GM12878 (cell line): ENCODE data around the gene ZFAND2B. TPM values are rescaled to one million over a fixed set of nuclear protein-coding genes. Genes with fewer than 3 reads are reported as not detected.

ENCODE experiments used
- ATAC-seq: fragments of 200-7000 bp; cut with Tn5 transposase; 3 replicates; pipeline ENCODE4 v1.9.1; 2020; ENCODE audit warnings: mild to moderate bottlenecking, moderate library complexity
- BruUV-seq: library from RNA; stranded (reverse); fragments of 400-500 nt; replicated peaks from 2 replicates; lab custom pipeline; 2021; lab: Mats Ljungman, UMichigan
- CTCF ChIA-PET: fragments of 300-600 bp; sonication (Branson Sonifier 250); formaldehyde crosslinking; extraction: SDS; loops from one replicate; lab custom pipeline; 2021; ENCODE audit warnings: inconsistent platforms; lab: Yijun Ruan, JAX
- POLR2A ChIA-PET: fragments of 350-600 bp; formaldehyde crosslinking; extraction: SDS; loops from one replicate; lab custom pipeline; 2021; ENCODE audit warnings: inconsistent platforms; lab: Charles Lee
- RAD21 ChIA-PET: fragments of 300-600 bp; sonication (Branson Sonifier 250); formaldehyde crosslinking; loops from one replicate; lab custom pipeline; 2023; ENCODE audit warnings: antibody characterized with exemption; ENCODE audit not compliant: unreplicated experiment; lab: Charles Lee
- SMC1A ChIA-PET: fragments of 300-600 bp; sonication (Branson Sonifier 250); formaldehyde crosslinking; loops from one replicate; lab custom pipeline; 2023; ENCODE audit not compliant: unreplicated experiment, uncharacterized antibody; lab: Charles Lee
- DNase-seq: peaks from one replicate; pipeline ENCODE4 v3.0.0-alpha.2; 2011; ENCODE audit warnings: low read depth, low spot score
- FAIRE-seq: peaks from 3 replicates; lab custom pipeline; 2011; peaks lifted over from hg19 to GRCh38; lab: Jason Lieb, UNC
- H2AFZ ChIP-seq: 2 replicates; pipeline ENCODE4 v1.6.0; 2011; ENCODE audit warnings: low read depth, low read length, control low read depth; ENCODE audit not compliant: control insufficient read depth
- H3K27ac ChIP-seq: 2 replicates; pipeline ENCODE4 v1.5.1; 2011; ENCODE audit warnings: control low read depth; ENCODE audit not compliant: control insufficient read depth, insufficient read depth
- H3K27me3 ChIP-seq, 2 experiments: replicated peaks in 1 of 2; 2 replicates each; pipeline versions ENCODE4 v1.6.0 to v1.6.1; 2011; ENCODE audit warnings: low read length in 1 of 2; ENCODE audit not compliant: control insufficient read depth in 2 of 2, insufficient read depth in 2 of 2
- H3K36me3 ChIP-seq, 2 experiments: 2 replicates each; pipeline ENCODE4 v1.5.1; 2011; ENCODE audit warnings: low read length in 1 of 2; ENCODE audit not compliant: control insufficient read depth in 2 of 2, insufficient read depth in 2 of 2
- H3K4me1 ChIP-seq: 2 replicates; pipeline ENCODE4 v1.6.1; 2011; ENCODE audit warnings: mild to moderate bottlenecking, low read length, moderate library complexity, mixed read lengths; ENCODE audit not compliant: control insufficient read depth, insufficient read depth
- H3K4me2 ChIP-seq: 2 replicates; pipeline ENCODE4 v1.6.0; 2011; ENCODE audit warnings: control low read depth; ENCODE audit not compliant: control insufficient read depth, insufficient read depth
- H3K4me3 ChIP-seq: fragments of 200-600 bp; sonication (generic); 2 replicates; pipeline ENCODE4 v1.5.1; 2016
- H3K79me2 ChIP-seq: 2 replicates; pipeline ENCODE4 v1.6.0; 2011; ENCODE audit warnings: low read length; ENCODE audit not compliant: control insufficient read depth, insufficient read depth
- H3K9ac ChIP-seq: 2 replicates; pipeline ENCODE4 v1.8.0; 2011; ENCODE audit warnings: low read length, control low read depth, mixed read lengths; ENCODE audit not compliant: control insufficient read depth, insufficient read depth
- H3K9me3 ChIP-seq: replicated peaks from 3 replicates; pipeline ENCODE4 v1.5.1; 2011; ENCODE audit warnings: mild to moderate bottlenecking, low read length; ENCODE audit not compliant: control insufficient read depth, insufficient read depth
- H4K20me1 ChIP-seq: 2 replicates; pipeline ENCODE4 v1.6.0; 2011; ENCODE audit not compliant: control insufficient read depth, insufficient read depth
- BACH1 ChIP-seq: fragments of 450-650 bp; IDR thresholded peaks from 2 replicates; pipeline ENCODE4 v1.6.1; 2017; ENCODE audit warnings: mild to moderate bottlenecking, borderline replicate concordance
- BHLHE40 ChIP-seq, 2 experiments: fragments of 450-650 bp in 1 of 2; IDR thresholded peaks; 2 replicates each; pipeline ENCODE4 v1.6.1; 2011 to 2017; ENCODE audit warnings: low read depth in 2 of 2, borderline replicate concordance in 1 of 2, improper control_type of control experiment in 1 of 2, low read length in 1 of 2, mild to moderate bottlenecking in 1 of 2
- CREM ChIP-seq: IDR thresholded peaks from 2 replicates; pipeline ENCODE4 v1.6.1; 2014; ENCODE audit warnings: antibody characterized with exemption, low read depth
- KDM1A ChIP-seq: fragments of 200-600 bp; sonication (generic); IDR thresholded peaks from 2 replicates; pipeline ENCODE4 v1.6.1; 2016; ENCODE audit warnings: borderline replicate concordance
- LARP7 ChIP-seq: fragments of 450-650 bp; IDR thresholded peaks from 2 replicates; pipeline ENCODE4 v1.6.1; 2017; ENCODE audit warnings: mild to moderate bottlenecking
- MEF2A ChIP-seq: IDR thresholded peaks from 2 replicates; pipeline ENCODE4 v1.6.1; 2011; ENCODE audit warnings: low read depth, mild to moderate bottlenecking, low read length, moderate library complexity; ENCODE audit not compliant: insufficient read depth
- MEF2B ChIP-seq: fragments of 450-650 bp; IDR thresholded peaks from 2 replicates; pipeline ENCODE4 v1.6.1; 2018; ENCODE audit warnings: mild to moderate bottlenecking, moderate library complexity; ENCODE audit not compliant: partially characterized antibody, poor library complexity, severe bottlenecking
- ZNF622 ChIP-seq: fragments of 450-650 bp; IDR thresholded peaks from 2 replicates; pipeline ENCODE4 v1.6.1; 2017; ENCODE audit warnings: mild to moderate bottlenecking, inconsistent platforms
- WGBS: methylation state at CpG from one replicate; pipeline ENCODE4 v1.1.6; 2016; ENCODE audit warnings: low lambda C conversion rate; ENCODE audit not compliant: insufficient replicate concordance, insufficient coverage; ENCODE audit errors: missing lambda C conversion rate; 5-methylcytosine and 5-hydroxymethylcytosine counted together
- in situ Hi-C: fragments of 300-500 bp; cut with MboI; formaldehyde crosslinking; loops from 9 replicates; pipeline ENCODE4 v1.14.3; 2018; ENCODE audit warnings: mixed read lengths
- intact Hi-C: fragments of 100-400 bp; cut with micrococcal nuclease; formaldehyde crosslinking; loops from one replicate; pipeline ENCODE4 v1.14.2; 2022; ENCODE audit not compliant: unreplicated experiment
- polyA plus RNA-seq, 11 experiments: library from polyadenylated mRNA; depleted of rRNA in 4 of 11; unstranded in 6 of 11; stranded (reverse) in 5 of 11; fragments of >200 nt; fragmentation: Nextera tagmentation in 4 of 11; fragmentation: Illumina TruSeq in 1 of 11; extraction: Ambion mirVana in 4 of 11; extraction: Trizol in 1 of 11; gene quantifications; 1 replicate in 1 of 11; 2 replicates in 10 of 11; pipeline versions ENCODE4 v1.2.1 to v1.2.3, GENCODE V29; 2011 to 2016; ENCODE audit warnings: inconsistent platforms in 2 of 11, missing spikeins in 2 of 11, low read depth in 1 of 11
- total RNA-seq, 4 experiments: library from RNA; depleted of rRNA in 3 of 4; stranded (reverse); fragments of >200 nt in 3 of 4; fragmentation: Illumina TruSeq in 1 of 4; extraction: Trizol in 1 of 4; gene quantifications; 2 replicates each; pipeline versions ENCODE4 v1.2.1 to v1.2.3, GENCODE V29; 2013 to 2021
- TF ChIP-seq, protein P1 (sequence below): IDR thresholded peaks from 2 replicates; pipeline ENCODE4 v1.6.1; 2012; ENCODE audit warnings: low read depth, low read length, improper control_type of control experiment
- TF ChIP-seq, protein P2 (sequence below): IDR thresholded peaks from 2 replicates; pipeline ENCODE4 v1.6.1; 2011; ENCODE audit warnings: mild to moderate bottlenecking, low read depth, low read length, moderate library complexity; ENCODE audit not compliant: insufficient replicate concordance

Gene ZFAND2B
- total and polyA plus RNA-seq, 10 of the 15 experiments (the other 5 are each of a cell fraction or from before 2014, with no cell fraction given) = 5.4 to 28.1 (median 22.4) TPM

DNA sequence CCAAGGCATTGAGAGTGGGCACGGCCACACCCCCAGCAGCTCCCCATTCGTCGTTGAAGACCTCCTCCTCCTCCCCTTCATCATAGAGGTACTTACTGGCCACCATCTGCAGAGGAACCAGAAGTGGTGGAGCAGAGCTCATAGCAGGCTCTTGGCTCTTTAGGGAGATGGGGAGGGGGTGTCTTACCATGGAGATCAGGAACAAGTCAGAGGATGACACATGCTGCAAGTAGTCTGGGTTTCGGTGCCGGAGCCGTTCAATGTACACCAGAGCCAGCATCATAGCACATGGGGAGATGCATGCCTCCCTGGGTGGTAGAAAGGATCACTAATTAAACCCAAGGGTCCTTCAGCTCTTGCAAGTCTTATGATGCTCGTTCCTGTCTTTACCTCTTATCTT is 31.8 kb upstream of the ZFAND2B start:
- Histone ChIP-seq H2AFZ (no peak overlapping the region), H3K27me3 (no peaks in the 10 kb centered on the region), H3K4me3 (no peak overlapping the region), H3K4me2 (no peak overlapping the region), H3K9ac (no peak overlapping the region), H3K36me3 (peaks cover 4 to 9% of the 10 kb centered on the region in 2 experiments), H4K20me1 (no peaks in the 10 kb centered on the region), H3K27ac (no peak overlapping the region), H3K4me1 (peaks cover 10% of the 10 kb centered on the region), H3K79me2 (peaks cover 32% of the 10 kb centered on the region), H3K9me3 (no peaks in the 10 kb centered on the region)
- intact Hi-C loops (loop anchor here (5.0 kb wide), 3 partner anchors 102 to 212 kb away; partner anchors contain the start of genes DNAJB2 and DNPEP), in situ Hi-C loops (loop anchor here (5.0 kb wide), 1 partner anchor 32 kb away; the partner anchor contains the start of gene ZFAND2B)
- no peak for FAIRE-seq
- ChIA-PET POLR2A (interaction anchor here (1.2 to 5.0 kb wide), 5 partner anchors 32 to 105 kb away, joined by 4 to 47 read pairs (median 21); partner anchors contain the start of genes ABCB6, ANKZF1, ATG9A and DNAJB2), RAD21 (interaction anchor here (1.0 to 3.7 kb wide), 5 partner anchors 32 to 126 kb away, joined by 3 to 25 read pairs (median 21); partner anchors contain the start of gene ZFAND2B), CTCF (interaction anchor here (0.8 to 5.6 kb wide), 13 partner anchors 8 to 123 kb away, joined by 3 to 52 read pairs (median 5); partner anchors contain the start of genes DNAJB2, GLB1L, NHEJ1 and STK16), SMC1A (interaction anchor here (1.3 to 2.4 kb wide), 4 partner anchors 32 to 120 kb away, joined by 3 to 14 read pairs (median 6); partner anchors contain the start of genes DNAJB2, GLB1L, STK16 and ZFAND2B)
- no peak for TF ChIP-seq LARP7
- TF ChIP-seq CREM = no peak
- no peak for TF ChIP-seq KDM1A
- TF ChIP-seq BHLHE40 (IDR thresholded peaks at IDR 0.05; ENCODE audit: borderline replicate concordance in 1 of 2, low read depth in 2 of 2, low read length in 1 of 2) = no peak
- TF ChIP-seq, protein P1, sequence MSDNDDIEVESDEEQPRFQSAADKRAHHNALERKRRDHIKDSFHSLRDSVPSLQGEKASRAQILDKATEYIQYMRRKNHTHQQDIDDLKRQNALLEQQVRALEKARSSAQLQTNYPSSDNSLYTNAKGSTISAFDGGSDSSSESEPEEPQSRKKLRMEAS = no peak
- TF ChIP-seq, protein P2, sequence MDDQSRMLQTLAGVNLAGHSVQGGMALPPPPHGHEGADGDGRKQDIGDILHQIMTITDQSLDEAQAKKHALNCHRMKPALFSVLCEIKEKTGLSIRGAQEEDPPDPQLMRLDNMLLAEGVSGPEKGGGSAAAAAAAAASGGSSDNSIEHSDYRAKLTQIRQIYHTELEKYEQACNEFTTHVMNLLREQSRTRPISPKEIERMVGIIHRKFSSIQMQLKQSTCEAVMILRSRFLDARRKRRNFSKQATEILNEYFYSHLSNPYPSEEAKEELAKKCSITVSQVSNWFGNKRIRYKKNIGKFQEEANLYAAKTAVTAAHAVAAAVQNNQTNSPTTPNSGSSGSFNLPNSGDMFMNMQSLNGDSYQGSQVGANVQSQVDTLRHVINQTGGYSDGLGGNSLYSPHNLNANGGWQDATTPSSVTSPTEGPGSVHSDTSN = no peak
- TF ChIP-seq MEF2B = no peak
- no peak for TF ChIP-seq ZNF622
- TF ChIP-seq BACH1 = no peak
- no peak for TF ChIP-seq MEF2A
- ATAC-seq = no peak
- WGBS = 96% methylated on average over 7 of the region's 7 CpGs
- DNase-seq = no peak
- BruUV-seq = no TSS peak
